Upper lobe of left lung (tissue), 4 donors: ENCODE data around the gene MMP24.

Experiments
- CTCF ChIP-seq, 6 experiments: fragments of 450-650 bp in 4 of 6; fragments of 200-600 bp in 2 of 6; sonication (generic) in 2 of 6; IDR thresholded peaks; one replicate each; pipeline ENCODE4 v1.5.1; 2016 to 2019; ENCODE audit warnings: antibody characterized with exemption in 6 of 6
- EP300 ChIP-seq, 4 donors: sonication (generic); formaldehyde crosslinking; IDR thresholded peaks; one replicate each; pipeline ENCODE4 v1.5.1; 2017; ENCODE audit warnings: antibody characterized with exemption in 4 of 4, control low read depth in 2 of 4
- POLR2A ChIP-seq, 4 donors: fragments of 450-650 bp; IDR thresholded peaks; one replicate each; pipeline ENCODE4 v1.5.1; 2016 to 2017; ENCODE audit warnings: antibody characterized with exemption in 4 of 4, mild to moderate bottlenecking in 2 of 4
- POLR2AphosphoS5 ChIP-seq, 2 donors: sonication (generic); formaldehyde crosslinking; IDR thresholded peaks; one replicate each; pipeline ENCODE4 v1.5.1; 2017; ENCODE audit warnings: antibody characterized with exemption in 2 of 2

- TF ChIP-seq CTCF (IDR thresholded peaks at IDR 0.05) (no peak), POLR2A (IDR thresholded peaks at IDR 0.05) (no peak), POLR2AphosphoS5 (IDR thresholded peaks at IDR 0.05) (no peak), EP300 (IDR thresholded peaks at IDR 0.05) (no peak)
Measured at GRCh38 chr20:35277127-35277526, 50.6 kb downstream of the MMP24 start.
